Activated CD8-positive, alpha-beta memory T cell treated with anti-CD3 and anti-CD28 coated beads for 36 hours (primary cell): ENCODE data around the gene MEX3D. TPM values are rescaled to one million over a fixed set of nuclear protein-coding genes. Genes with fewer than 3 reads are reported as not detected.
"Not testable (repeated sequence)": the region's sequence is repeated elsewhere in the genome, so short reads cannot be mapped to it uniquely, and the experiment has no call there.

Source experiments
- CTCF ChIA-PET: fragments of 350-600 bp; sonication (Branson Sonifier 250); formaldehyde crosslinking; loops from one replicate; lab custom pipeline; 2021; ENCODE audit warnings: antibody characterized with exemption; lab: Charles Lee
- POLR2A ChIA-PET: fragments of 350-600 bp; sonication (Branson Sonifier 250); formaldehyde crosslinking; loops from one replicate; lab custom pipeline; 2021; ENCODE audit warnings: antibody characterized with exemption; lab: Charles Lee
- total RNA-seq, 2 experiments: library from RNA; stranded (reverse); gene quantifications; one replicate each; pipeline ENCODE4 v1.2.3, GENCODE V29; 2021

MEX3D gene
- total RNA-seq, 2 experiments from 2014 or later = 11.0 to 11.9 TPM

DNA sequence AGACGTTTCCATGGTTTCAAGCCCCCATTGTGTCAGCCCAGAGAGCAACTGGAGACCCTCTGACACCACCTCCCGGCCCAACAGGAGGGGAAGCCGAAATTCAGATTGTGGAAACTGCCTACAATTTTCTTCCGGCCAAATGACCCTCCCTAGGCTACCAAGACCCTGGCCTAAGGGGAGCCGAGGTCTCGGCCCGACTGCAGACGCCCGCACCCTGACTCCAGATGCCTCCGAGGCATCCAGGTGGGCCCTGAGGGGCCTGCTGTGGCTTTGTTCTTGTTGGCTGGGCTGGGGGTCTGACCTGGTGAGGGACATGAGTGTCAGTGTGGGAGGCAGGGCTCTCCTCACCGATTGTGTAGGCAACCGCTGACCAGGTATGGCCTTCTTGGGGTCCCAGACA, 9.6 kb downstream of the MEX3D start:
- ChIA-PET CTCF (interaction anchor here (0.6 kb wide), 1 partner anchor 882 kb away, joined by 4 read pairs; no protein-coding TSS in a partner anchor), POLR2A (no interaction called here)

GRCh38 chr19:1556390-1557070, 11.6 kb downstream of the MEX3D start:
- ChIA-PET POLR2A (no interaction called here), CTCF (no interaction called here)

DNA sequence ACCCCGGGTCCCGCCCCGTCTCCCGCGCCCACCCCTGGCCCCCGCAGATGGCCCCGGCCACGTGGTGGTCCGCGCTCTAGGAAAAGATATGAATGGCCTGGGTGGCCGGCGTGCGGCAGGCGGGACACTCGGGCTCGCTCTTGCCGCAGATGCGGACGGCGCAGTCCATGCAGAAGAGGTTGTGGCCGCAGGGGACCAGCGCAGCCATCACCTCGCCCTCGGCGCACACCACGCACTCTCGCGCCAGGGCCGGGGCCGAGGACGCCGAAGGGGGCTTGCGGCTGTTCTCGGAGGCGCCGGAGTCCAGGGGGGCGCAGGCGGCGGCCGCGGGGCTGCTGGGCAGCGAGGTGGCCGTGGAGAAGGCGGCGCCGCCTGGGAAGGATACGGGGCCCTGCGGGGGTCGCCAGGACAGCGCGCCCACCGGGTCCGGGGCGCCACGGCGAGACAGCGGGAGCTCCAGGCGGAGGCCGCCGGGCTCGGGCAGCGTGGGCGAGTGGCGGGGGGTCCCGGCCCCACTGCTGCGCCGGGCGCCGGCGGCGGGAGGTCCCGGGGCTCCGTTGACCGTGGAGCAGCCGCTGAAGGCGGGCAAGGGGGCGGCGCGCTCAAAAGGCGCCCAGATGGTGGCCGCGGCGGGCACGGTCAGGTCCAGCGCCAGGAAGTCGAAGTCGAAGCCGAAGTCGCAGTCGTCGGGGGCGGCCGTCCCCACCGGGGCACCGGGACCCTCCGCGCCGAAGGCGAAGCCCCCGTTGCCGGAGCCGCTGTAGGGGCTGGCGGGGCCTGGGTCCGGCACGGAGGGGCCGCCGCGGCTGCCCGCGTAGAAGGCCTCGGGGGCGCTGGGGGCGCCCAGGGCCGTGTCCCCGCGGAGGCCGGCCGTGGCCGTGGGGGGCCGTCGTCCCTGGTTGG, 12.4 kb downstream of the MEX3D start:
- ChIA-PET POLR2A (no interaction called here), CTCF (no interaction called here)

- POLR2A ChIA-PET = no interaction called here
- CTCF ChIA-PET = no interaction called here
Observed at GRCh38 chr19:1554968-1555367, 13.2 kb downstream of the MEX3D start.

DNA sequence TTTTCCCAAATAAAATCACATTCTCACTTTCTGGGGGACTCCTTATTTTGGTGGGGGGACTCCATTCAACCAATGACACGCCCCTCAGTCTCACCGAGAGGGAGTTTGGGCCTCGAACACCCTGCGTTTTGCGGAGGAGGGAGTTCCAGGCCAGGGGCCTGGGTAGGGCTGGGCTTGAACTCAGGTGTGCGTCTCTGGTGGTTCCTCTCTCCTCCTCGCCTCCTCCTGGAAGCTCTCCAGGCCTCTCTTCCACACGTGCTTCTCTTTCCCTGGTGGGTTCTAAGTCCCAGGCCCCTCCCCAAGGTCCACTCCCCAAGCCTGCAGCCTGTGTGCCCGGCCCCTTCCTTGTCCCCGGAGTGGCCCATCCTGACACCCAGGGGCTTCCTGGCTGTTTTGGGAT, 14.7 kb downstream of the MEX3D start:
- POLR2A ChIA-PET = interaction anchor here (0.6 kb wide), 1 partner anchor 217 kb away, joined by 3 read pairs; no protein-coding TSS in a partner anchor
- CTCF ChIA-PET = no interaction called here

DNA sequence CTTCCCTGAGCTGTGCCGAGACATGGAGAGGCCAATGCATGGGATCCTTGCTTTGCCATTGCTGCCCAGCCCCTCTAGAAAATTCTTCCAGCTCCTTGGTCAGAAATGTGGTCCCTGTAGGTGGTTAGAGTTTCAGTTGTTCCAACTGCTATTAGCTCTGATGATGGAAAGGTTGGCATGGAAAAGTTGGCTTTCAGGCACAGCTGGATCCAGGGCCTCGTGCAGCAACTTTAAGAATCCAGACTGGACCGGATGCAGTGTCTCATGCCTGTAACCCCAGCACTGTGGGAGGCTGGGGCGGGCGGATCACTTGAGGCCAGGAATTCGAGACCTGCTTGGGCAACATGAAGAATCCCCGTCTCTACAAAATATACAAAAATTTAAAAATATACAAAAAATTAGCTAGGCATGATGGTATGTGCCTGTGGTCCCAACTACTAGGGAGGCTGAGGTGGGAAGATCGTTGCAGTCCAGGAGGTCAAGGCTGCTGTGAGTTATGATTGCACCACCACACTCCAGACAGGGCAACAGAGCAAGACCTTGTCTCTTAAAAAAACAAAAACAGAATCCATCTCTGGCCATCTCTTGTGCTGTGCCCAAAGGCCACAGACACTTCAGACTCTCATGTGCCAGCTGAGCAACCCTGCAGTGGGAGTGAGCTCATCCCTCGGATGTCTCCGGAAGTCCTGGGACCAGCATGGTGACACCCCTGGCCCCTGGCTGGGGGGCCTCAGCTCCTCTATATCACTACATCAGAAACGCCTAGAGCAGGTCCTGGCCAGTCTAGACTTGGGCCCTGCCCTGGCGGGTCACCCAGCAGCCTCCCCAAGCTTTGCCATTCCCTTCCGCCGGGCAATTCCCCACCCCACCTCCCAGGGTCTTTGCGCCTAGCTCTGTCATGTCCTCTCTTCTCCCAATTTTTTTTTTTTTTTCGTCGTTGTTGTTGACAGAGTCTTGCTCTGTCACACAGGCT, 16.8 kb downstream of the MEX3D start:
- CTCF ChIA-PET = interaction anchor here (0.5 to 0.9 kb wide), 2 partner anchors 241 to 1554 kb away, joined by 3 read pairs; no protein-coding TSS in a partner anchor
- POLR2A ChIA-PET = interaction anchor here (0.5 kb wide), 1 partner anchor 18 kb away, joined by 4 read pairs; no protein-coding TSS in a partner anchor

- POLR2A ChIA-PET = no interaction called here
- CTCF ChIA-PET = interaction anchor here (0.6 to 1.3 kb wide), 2 partner anchors 123 to 1046 kb away, joined by 3 to 4 read pairs; no protein-coding TSS in a partner anchor
Observed at GRCh38 chr19:1549332-1549945, 18.7 kb downstream of the MEX3D start.

- ChIA-PET POLR2A (no interaction called here), CTCF (interaction anchor here (0.7 kb wide), 1 partner anchor 228 kb away, joined by 3 read pairs; no protein-coding TSS in a partner anchor)
Observed at GRCh38 chr19:1540365-1540925, 27.7 kb downstream of the MEX3D start.

DNA sequence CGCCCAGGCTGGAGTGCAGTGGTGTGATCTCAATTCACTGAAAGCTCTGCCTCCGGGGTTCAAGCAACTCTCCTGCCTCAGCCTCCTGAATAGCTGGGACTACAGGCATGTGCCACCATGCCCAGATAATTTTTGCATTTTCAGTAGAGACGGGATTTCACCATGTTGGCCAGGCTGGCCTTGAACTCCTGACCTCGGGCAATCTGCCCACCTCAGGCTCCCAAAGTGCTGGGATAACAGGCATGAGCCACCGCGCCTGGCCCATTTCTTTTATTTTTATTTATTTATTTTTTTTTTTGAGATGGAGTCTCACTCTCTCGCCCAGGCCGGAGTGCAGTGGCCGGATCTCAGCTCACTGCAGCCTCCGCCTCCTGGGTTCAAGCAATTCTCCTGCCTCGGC, 28.4 kb downstream of the MEX3D start:
- POLR2A ChIA-PET, CTCF ChIA-PET: not testable (repeated sequence)

GRCh38 chr19:1538978-1539377, 29.1 kb downstream of the MEX3D start:
- ChIA-PET POLR2A (no interaction called here), CTCF (no interaction called here)

DNA sequence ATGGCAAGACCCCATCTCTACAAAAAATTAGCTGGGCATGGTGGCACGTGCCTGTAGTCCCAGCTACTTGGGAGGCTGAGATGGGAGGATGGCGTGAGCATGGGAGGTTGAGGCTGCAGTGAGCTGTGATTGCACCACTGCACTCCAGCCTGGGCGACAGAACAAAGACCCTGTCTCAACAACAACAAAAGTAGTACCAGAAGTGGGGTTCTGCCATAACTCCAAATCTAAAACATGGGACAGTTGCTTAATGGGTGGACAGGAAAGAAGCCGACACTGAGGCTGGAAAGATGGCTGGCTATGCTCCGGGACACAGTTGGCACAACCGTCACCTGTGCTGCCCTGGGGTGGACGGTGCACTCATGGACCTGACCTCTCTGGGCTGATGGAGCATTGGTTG, 32.4 kb downstream of the MEX3D start:
- POLR2A ChIA-PET, CTCF ChIA-PET: not testable (repeated sequence)

GRCh38 chr19:1534972-1535371, 33.2 kb downstream of the MEX3D start:
- ChIA-PET POLR2A (no interaction called here), CTCF (no interaction called here)

- ChIA-PET POLR2A (no interaction called here), CTCF (interaction anchor here (0.6 kb wide), 1 partner anchor 763 kb away, joined by 3 read pairs; no protein-coding TSS in a partner anchor)
Observed at GRCh38 chr19:1533510-1534150, 34.5 kb downstream of the MEX3D start.

GRCh38 chr19:1532003-1532402, 36.1 kb downstream of the MEX3D start:
- ChIA-PET CTCF (interaction anchor here (0.7 to 1.0 kb wide), 2 partner anchors 14 to 235 kb away, joined by 3 read pairs; no protein-coding TSS in a partner anchor), POLR2A (no interaction called here)

- POLR2A ChIA-PET = no interaction called here
- CTCF ChIA-PET = interaction anchor here (0.7 to 1.0 kb wide), 2 partner anchors 15 to 236 kb away, joined by 3 read pairs; no protein-coding TSS in a partner anchor
Observed at GRCh38 chr19:1531587-1531986, 36.5 kb downstream of the MEX3D start.

DNA sequence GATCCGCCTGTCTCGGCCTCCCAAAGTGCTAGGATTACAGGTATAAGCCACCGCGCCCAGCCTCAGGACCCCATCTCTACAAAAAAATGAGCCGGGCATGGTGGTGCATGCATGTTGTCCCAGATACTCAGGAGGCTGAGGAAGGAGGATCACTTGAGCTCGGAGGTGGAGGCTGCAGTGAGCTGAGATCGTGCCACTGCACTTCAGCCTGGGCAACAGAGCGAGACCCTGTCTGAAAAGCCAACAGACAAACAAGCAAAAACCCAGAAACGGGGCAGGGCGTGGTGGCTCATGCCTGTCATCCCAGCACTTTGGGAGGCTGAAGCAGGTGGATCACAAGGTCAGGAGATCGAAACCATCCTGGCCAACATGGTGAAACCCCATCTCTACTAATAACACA, 37.3 kb downstream of the MEX3D start:
- POLR2A ChIA-PET, CTCF ChIA-PET: not testable (repeated sequence)

GRCh38 chr19:1529430-1529816, 38.7 kb downstream of the MEX3D start:
- CTCF ChIA-PET = no interaction called here
- POLR2A ChIA-PET = no interaction called here
